HG03103 (cell line): Measurements from ENCODE around the gene MRPS35.
A peak's percentile ranks its signal among the peaks of the same experiment; 100 is the strongest.
"Not testable (repeated sequence)": the region's sequence is repeated elsewhere in the genome, so short reads cannot be mapped to it uniquely, and the experiment has no call there.

Source experiments
- ATAC-seq: cut with Tn5 transposase; IDR thresholded peaks from one replicate; pipeline ENCODE4 v1.9.1; 2021; ENCODE audit warnings: low read depth; ENCODE audit not compliant: unreplicated experiment

MRPS35 gene

DNA sequence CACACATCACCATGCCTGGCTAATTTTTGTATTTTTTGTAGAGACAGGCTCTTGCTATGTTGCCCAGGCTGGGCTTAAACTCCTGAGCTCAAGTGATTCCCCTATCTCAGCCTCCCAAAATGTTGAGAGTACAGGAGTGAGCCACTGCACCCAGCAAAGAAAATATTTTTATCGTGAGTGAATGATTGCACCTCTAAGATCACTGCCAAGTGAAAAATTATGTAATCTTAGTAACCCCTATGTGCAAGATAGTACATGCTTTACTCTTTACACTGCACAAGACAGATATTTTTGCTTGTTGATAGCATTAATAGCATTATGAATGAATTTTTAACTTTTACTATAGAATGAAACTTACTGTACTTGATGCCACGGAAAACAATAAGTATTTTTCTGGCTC, 3.4 kb upstream of the MRPS35 start:
- no peak for ATAC-seq

DNA sequence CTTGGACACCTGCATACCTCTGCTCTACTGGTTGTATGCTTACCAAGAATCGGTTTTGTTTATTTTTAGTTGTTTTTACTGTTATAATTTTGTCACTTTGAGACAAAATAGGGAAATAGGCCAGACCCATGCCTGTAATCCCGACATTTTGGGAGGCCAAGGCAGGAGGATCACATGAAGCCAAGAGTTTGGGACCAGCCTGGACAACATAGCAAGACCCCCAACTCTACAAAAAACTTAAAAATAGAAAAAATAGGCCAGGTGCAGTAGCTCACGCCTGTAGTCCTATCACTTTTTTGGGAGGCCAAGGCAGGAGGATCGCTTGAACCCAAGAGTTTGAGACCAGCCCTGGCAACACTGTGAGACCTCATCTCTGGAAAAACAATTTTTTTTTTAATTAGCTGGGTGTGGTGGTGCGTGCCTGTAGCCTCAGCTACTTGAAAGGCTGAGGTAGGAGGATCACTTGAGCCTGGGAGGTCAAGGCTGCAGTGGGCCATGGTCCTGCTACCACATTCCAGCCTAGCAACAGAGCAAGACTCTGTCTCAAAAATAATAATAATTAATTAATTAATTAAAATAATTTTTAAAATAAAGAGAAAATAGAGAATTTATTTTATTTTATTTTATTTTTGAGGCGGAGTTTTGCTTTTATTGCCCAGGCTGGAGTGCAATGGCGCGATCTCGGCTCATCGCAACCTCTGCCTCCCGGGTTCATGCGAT, 1.3 kb upstream of the MRPS35 start:
- ATAC-seq = no peak

DNA sequence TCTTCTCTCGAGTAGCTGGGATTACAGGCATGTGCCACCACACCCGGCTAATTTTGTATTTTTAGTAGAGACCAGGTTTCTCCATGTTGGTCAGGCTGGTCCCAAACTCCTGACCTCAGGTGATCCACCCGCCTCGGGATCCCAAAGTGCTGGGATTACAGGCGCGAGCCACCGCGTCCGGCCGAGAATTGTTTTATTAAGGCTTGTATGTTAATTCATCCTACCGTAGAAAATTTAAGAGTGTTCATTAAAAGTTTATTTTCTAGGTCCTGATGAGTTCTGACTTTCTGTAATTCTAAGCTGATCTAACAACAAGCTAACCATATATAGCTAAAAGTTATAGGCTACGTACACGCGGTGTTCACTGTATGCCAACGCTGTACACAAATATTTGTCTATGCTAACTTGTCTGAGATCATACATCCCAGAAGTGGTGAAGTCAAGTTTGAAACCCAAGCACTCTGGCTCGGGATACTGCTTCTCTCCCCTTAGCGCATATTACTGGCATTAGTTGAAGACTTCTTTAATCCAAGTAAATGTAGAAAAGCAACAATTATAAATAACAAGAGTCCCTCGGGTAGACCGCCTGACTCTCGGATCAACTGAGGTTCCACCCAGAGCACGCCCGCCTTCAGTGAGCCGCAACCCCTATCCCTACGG, 570 bp upstream of the MRPS35 start:
- peak; percentile 41 for ATAC-seq

DNA sequence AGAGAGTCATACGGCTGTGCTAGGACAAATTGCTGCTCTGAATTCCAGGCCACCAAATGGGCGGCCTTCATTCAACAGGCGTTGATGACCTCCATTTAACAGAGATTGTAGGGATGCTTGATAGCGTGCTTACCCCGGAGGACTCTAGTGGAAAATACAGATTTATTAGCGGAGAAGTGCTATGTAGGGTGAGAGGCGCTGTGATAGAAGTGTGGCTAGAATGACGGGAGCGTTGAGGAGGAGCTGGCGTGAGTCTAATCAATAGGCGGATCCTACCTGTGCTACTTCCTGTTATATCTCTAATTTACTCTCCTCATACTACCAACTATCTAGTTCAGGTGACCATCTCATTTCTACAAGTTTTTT, 668 bp downstream of the MRPS35 start:
- peak; percentile 26 for ATAC-seq

DNA sequence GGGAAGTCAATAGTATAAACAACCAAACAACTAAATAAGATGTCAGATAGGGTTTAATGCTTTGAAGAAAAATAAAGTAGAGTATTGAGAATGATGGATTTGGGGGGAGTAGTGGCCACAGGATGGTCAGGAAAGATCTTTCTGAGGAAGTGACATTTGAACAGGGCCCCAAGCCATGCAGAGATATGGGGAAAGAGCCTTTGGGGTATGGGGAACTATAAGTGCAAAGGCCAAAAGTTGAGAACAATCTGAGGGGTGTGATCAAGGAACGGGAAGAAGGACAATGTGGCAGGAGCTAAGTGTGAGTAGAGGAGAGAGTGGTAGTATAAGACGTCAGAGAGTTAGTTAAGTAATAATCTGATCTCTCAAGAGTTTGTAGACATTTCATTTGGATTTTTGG, 1.3 kb downstream of the MRPS35 start:
- ATAC-seq = no peak

DNA sequence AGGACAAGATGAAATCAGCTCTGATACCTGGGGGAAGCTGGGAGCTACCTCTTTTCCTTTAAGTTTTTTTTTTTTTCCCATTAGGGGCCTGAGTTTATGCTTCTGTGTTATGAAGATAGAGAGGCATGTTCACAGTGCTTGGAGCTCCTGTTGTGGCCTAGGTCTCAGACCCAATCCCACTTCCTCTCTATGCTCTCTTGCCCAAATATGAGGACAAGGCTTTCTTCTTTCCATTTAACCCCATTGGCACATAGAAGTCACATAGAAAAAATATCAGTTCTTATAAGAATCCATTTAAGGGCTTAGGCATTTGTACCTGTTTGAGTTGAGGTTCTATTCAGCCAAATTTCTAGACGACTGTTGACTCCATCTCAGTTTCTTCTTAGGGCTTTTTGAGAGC, 12.6 kb downstream of the MRPS35 start:
- no peak for ATAC-seq

DNA sequence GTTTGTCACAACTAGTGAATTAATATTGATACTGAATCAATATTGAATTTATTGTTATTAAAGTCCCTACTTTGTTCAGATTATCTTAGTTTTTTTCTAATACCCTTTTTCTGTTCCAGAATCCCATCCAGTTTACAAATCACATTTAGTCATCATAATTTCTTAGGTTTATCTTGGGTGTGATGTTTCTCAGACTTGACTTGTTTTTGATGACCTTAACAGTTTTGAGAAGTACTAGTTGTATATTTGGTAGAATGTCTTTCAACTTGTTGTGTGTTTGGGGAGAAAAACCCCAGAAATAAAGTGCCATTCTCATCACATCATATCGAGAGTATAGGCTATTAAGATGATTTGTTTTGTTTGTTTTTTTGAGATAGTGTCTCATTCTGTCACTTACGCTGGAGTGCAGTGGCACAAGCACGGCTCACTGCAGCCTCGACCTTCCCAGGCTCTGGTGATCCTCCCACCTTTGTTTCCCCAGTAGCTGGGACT, 19.5 kb downstream of the MRPS35 start:
- ATAC-seq = no peak

DNA sequence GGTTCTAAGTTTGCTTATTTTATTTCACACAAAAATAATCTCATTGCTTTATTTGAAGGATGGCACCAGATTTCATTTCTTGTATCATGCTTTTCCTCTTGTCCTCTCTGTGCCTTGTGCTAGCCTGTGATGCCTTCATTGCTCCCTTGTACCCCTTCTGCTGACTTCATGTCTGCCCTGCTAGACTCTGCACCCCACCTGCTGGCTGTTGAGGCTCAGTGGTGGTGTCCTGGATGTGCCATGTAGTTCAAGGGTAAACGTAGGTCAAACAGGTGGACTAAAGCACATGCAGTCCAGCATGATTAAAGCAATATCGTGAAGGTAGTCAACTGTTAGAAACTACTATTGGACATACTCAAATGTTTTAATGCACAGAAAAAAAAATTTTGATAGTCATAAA, 21.6 kb downstream of the MRPS35 start:
- no peak for ATAC-seq

DNA sequence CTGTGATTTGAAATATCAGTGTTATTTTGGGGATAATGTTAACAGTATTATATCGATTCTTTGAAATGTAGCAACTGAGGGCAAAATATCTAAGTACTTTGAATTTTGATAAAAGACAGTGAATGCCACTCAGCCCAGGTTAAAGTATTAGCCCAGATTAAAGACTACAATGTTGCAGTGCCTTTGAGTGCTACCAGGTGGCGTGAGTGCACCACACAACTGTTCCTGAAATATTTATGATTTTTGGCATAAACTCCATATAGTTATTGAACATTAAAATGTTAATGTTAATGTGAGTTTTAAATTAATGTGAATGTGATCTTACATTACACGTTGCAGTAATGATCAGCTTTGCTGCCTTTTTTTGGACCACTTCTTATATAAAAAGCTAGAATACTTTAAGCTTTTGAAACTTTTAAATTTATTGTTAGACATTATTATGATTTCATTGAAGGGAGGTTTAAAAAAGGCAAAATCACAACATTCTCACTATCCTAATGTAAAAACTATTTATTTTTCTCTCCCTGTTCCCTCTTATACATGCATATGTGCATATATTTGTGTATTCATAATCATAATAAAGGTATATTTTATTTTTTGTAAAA, 22.5 kb downstream of the MRPS35 start:
- peak; percentile 61 for ATAC-seq

DNA sequence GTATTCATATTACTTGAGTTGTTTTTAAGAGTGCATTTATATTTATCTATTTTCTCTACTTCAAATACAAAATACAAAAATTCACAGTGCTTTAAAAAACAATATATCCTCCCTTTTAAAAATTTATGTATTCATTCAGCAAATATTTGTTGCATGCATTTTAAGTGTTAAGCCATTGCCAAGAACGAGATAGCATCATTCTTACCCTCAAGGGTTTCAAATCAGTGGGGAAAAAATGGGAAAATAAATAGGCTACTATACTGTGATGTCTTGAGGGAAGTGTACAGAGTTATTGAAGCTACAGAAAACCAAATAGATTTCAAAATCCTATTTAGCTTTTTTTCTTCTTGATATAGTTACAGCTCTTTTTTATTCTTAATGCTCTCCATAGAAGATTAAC, 23.2 kb downstream of the MRPS35 start:
- no peak for ATAC-seq

DNA sequence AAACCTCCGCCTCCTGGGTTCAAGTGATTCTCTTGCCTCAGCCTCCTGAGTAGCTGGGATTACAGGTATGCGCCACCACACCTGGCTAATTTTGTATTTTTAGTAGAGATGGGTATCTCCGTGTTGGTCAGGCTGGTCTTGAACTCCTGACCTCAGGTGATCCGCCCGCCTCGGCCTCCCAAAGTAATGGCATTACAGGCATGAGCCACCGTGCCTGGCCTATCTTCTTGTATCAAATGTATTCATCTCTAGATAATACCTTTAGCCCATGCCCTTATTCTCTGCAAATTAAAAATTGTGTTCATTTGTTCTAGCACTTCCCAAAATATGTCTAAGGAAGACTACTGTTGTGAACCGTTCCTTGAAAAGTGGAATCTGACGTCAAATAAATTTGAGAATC, 23.7 kb downstream of the MRPS35 start:
- ATAC-seq = not testable (repeated sequence)

DNA sequence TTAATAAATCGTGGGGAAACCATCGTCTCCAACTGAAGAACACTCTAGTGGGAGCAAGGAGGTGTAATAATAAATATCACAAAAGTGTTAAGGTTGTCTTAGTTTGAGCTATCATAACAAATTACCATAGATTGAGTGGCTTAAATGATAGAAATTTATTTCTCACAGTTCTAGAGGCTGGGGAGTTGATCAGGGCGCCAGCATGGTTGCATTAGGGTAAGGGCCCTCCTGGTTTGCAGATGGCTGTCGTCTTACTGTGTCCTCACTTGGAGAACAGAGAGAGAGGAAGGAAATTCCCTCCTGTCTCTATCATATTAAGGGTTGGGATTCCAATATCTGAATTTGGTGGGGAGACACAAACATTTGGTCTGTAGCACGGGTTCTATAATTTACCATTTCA, 33.0 kb downstream of the MRPS35 start:
- no peak for ATAC-seq

DNA sequence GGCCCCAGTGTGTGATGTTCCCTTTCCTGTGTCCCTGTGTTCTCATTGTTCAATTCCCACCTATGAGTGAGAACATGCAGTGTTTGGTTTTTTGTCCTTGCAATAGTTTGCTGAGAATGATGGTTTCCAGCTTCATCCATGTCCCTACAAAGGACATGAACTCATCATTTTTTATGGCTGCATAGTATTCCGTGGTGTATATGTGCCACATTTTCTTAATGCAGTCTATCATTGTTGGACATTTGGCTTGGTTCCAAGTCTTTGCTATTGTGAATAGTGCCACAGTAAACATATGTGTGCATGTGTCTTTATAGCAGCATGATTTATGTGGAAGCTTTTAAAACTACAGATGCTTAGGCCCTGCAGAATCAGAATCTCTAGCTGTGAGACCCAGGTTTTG, 35.1 kb downstream of the MRPS35 start:
- not testable (repeated sequence) for ATAC-seq

DNA sequence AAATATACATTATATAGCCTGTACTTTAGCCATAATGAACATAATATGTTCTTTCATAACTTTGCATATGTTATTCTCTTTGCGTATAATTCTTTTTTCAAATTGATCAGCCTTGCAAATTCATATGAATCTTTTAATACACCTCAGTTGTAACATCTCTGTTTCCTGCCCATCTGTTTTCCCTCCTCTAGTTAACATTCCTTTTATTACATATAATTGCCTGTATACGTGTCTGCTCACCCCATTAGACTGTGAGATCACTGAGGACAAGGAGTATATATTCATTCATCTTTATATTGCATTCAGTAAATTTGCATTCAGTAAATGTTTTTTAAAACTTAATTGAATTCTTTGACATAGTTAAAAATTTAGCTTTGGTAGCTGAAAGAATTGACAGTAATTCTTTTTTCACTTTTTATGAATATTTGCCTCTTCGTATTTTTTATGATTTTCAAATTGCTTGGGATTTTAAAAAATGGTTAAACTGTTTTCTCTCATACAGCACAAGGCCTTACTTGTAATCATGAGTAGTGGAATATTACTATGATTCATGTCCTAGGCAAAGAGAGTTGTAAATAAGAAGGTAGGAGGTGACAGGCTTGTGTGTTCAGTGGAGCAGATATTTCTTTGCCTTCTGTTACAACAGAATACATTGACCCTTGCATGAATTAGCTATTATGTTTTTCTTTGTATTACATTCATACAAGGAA, 36.6 kb downstream of the MRPS35 start:
- no peak for ATAC-seq

DNA sequence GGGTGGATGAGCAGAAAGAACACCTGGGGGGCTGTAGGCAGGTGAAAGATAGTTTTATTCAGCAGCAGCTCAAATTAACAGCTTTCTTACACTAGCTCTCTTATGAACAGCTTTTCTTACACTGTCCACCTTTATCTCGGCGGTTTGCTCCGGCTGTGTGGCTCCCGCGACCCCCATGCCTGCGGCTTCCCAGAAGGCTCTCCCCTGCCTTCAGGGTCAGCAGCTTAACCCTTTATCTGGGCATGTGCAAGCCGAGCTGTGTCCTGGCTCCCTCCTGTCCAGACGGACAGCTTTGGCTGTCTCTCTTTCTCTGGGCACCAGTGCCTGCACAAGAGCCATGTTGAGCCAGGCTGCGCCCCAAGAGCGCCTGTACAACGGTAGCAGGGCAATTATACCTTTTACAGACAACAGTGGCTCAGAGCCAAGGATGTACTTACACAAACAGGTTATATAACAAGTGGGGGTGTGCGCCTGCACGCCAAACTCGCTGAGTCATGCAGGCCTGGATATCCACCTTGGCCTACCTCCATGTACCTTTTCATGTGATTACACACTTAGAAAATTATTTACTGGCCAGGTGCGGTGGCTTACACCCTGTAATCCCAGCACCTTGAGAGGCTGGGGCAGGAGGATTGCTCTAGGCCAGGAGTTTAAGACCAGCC, 40.9 kb downstream of the MRPS35 start:
- ATAC-seq = no peak

DNA sequence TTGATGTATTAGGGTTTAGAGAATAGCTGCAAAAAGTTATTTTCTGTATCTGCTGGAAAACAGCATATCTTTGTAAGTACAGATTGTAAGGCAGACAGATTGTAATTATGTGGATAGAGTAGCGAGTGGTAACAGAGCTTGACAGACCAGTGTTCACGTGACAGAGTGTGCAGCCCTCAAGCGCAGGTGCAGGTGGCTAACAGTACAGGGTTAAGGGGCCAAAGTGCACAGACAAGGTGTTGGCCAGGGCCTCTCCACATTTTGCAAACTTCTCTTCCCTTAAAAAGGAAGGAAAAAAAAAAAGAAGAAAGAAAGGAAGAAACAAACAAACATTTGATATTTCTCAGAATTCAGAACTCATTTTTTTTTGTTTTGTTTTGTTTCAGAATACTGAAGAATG, 44.2 kb downstream of the MRPS35 start:
- no peak for ATAC-seq

DNA sequence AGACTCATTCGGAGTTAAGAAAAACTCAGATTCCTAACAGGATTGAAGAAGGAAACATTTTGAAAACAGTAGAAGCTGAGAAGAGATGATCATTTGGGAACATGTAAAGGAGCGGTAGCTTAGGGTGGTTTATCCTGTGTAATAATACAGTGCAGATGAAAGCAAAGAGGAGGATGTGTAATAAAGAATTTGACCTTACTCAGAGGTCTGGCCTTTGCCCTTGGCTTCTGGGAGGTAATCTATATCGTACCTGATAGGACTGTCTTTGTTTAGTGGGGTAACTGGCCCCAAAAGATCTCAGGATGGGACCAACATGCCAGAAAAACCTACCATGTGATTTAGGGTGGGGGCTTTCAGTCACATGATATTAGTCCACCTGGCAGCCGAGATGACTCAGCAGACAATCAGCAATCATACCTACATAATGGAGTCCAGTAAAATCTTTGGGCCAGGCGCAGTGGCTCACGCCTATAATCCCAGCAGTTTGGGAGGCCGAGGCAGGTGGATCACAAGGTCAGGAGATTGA, 46.1 kb downstream of the MRPS35 start:
- no peak for ATAC-seq

DNA sequence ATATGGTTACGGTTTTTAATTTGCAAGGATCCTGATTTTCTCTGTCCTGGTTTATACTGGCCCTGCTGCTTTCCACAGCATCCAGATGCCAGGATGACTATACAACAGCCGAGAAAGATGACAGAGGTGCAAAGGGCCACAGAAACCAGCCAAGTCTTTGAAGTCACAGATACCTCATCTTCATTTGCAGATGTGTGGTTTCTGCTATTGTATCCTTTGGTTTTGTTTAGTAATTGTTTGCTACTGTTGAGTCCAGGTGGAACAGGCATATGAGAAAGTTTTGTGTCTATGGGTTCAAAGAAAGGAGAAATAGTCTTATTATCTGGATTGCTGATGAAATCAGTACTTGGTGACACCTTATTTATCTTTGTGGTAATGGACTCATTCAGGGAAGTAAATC, 52.1 kb downstream of the MRPS35 start:
- ATAC-seq = no peak

DNA sequence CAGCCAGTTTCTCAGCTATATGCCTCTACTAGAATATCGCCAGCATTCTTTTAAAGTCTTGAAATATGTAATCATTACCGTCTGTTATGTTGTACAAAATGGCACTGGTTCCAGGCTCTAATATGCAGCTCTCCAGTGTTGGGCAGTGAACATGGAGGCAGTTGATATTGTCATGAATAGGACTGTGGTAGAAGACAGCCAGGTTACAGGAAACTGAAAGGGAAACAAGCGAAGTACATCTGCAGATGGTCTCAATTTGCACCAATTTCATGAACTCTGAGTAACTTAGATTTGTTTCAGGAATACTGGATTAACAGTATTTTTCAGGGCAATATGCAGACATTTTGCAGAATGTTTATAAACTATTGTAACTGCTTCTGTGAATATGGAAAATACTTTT, 56.0 kb downstream of the MRPS35 start:
- ATAC-seq = no peak

DNA sequence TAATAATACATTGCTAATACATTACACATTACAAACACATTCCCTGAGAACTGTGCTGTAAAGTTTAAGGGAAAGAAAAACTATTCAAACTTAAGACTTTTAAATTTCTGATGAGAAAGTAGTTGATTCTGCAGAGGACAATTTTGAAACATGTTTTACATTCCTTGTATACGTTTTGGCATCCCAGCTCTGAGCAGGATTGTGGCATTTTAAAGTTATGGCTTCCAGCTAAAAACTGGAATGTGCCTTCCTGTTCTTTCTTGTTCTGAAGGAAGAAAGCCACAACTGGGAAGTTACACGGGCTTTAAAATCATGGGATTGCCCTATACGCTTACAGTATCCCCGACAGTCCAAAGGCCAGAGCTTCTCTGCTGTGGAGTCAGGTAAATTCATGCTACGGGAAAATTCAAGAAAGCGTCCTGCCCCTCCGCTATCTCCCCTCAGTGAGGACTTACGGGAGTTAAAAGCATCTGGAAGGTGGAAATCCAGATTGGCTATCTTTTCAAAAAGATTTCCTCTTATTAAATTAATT, 58.6 kb downstream of the MRPS35 start:
- ATAC-seq = no peak
